HepG2 (cell line): ENCODE measurements around the gene PANK3. TPM values are rescaled to one million over a fixed set of nuclear protein-coding genes. Genes with fewer than 3 reads are reported as not detected.

ENCODE experiments used
- AHR ChIP-seq: IDR thresholded peaks from 2 replicates; pipeline ENCODE4 v1.6.1; 2018; ENCODE audit warnings: missing genetic modification reagents, missing compliant biosample characterization
- ARID2 ChIP-seq: sonication (generic); formaldehyde crosslinking; IDR thresholded peaks from 2 replicates; pipeline ENCODE4 v1.8.1; 2022; ENCODE audit warnings: mild to moderate bottlenecking, missing genetic modification reagents, borderline replicate concordance
- ATF1 ChIP-seq: IDR thresholded peaks from 2 replicates; pipeline ENCODE4 v1.6.1; 2016; ENCODE audit warnings: mild to moderate bottlenecking, control low read depth
- ATRX ChIP-seq: sonication (generic); formaldehyde crosslinking; IDR thresholded peaks from 2 replicates; pipeline ENCODE4 v1.4.0; 2020; ENCODE audit warnings: missing genetic modification reagents, borderline replicate concordance
- CREM ChIP-seq, 2 experiments: sonication (generic) in 1 of 2; formaldehyde crosslinking in 1 of 2; IDR thresholded peaks; 2 replicates each; pipeline versions ENCODE4 v1.4.0 to v1.6.1; 2016 to 2020; ENCODE audit warnings: antibody characterized with exemption in 1 of 2, mild to moderate bottlenecking in 1 of 2, missing genetic modification reagents in 1 of 2
- HMG20B ChIP-seq: conservative IDR thresholded peaks from 2 replicates; pipeline ENCODE4 v1.6.1; 2016; ENCODE audit warnings: missing genetic modification reagents, missing compliant biosample characterization
- RFX5 ChIP-seq: IDR thresholded peaks from 2 replicates; pipeline ENCODE4 v1.6.1; 2011; ENCODE audit warnings: low read depth, low read length, improper control_type of control experiment
- SPEN ChIP-seq: sonication (generic); formaldehyde crosslinking; IDR thresholded peaks from 2 replicates; pipeline ENCODE4 v1.5.1; 2020; ENCODE audit warnings: low read depth, mild to moderate bottlenecking, missing genetic modification reagents
- ZMYM3 ChIP-seq: sonication (generic); formaldehyde crosslinking; IDR thresholded peaks from 2 replicates; pipeline ENCODE4 v1.5.1; 2020; ENCODE audit warnings: mild to moderate bottlenecking, missing genetic modification reagents
- ZNF510 ChIP-seq: sonication (generic); formaldehyde crosslinking; IDR thresholded peaks from 2 replicates; pipeline ENCODE4 v1.4.0; 2020; ENCODE audit warnings: low read depth, mild to moderate bottlenecking, missing genetic modification reagents
- ZNF678 ChIP-seq: sonication (generic); formaldehyde crosslinking; IDR thresholded peaks from 2 replicates; pipeline ENCODE4 v1.4.0; 2020; ENCODE audit warnings: mild to moderate bottlenecking, missing genetic modification reagents
- ZNF776 ChIP-seq: sonication (generic); formaldehyde crosslinking; IDR thresholded peaks from 2 replicates; pipeline ENCODE4 v1.4.0; 2020; ENCODE audit warnings: mild to moderate bottlenecking, missing genetic modification reagents
- ZNF781 ChIP-seq: sonication (generic); formaldehyde crosslinking; IDR thresholded peaks from 2 replicates; pipeline ENCODE4 v1.5.1; 2020; ENCODE audit warnings: borderline replicate concordance, mild to moderate bottlenecking, missing genetic modification reagents; ENCODE audit errors: not compliant biosample characterization
- ZNF782 ChIP-seq: sonication (generic); formaldehyde crosslinking; IDR thresholded peaks from 2 replicates; pipeline ENCODE4 v1.4.0; 2020; ENCODE audit warnings: missing genetic modification reagents, mild to moderate bottlenecking, borderline replicate concordance
- ZSCAN20 ChIP-seq: sonication (generic); formaldehyde crosslinking; IDR thresholded peaks from 2 replicates; pipeline ENCODE4 v1.4.0; 2020; ENCODE audit warnings: missing genetic modification reagents, mild to moderate bottlenecking, borderline replicate concordance
- polyA plus RNA-seq, 8 experiments: library from polyadenylated mRNA; depleted of rRNA in 3 of 8; stranded (reverse) in 7 of 8; unstranded in 1 of 8; fragments of >200 nt; fragmentation: Illumina TruSeq in 4 of 8; extraction: Trizol in 4 of 8; gene quantifications; 2 replicates each; pipeline versions ENCODE4 v1.2.1 to v1.2.3, GENCODE V29; 2011 to 2016; ENCODE audit warnings: low read depth in 4 of 8, missing spikeins in 1 of 8, mixed read lengths in 1 of 8; ENCODE audit not compliant: insufficient read depth in 1 of 8
- total RNA-seq, 5 experiments: library from RNA; depleted of rRNA; stranded (reverse); fragments of >200 nt; fragmentation: Illumina TruSeq; extraction: Trizol; gene quantifications; 2 replicates each; pipeline ENCODE4 v1.2.3, GENCODE V29; 2016; ENCODE audit warnings: low read depth in 1 of 5
- TF ChIP-seq, protein P1 (sequence below): sonication (generic); formaldehyde crosslinking; IDR thresholded peaks from 2 replicates; pipeline ENCODE4 v1.4.0; 2020; ENCODE audit warnings: mild to moderate bottlenecking, missing genetic modification reagents
- TF ChIP-seq, protein P2 (sequence below), 2 experiments: sonication (generic) in 1 of 2; formaldehyde crosslinking in 1 of 2; IDR thresholded peaks; 2 replicates each; pipeline versions ENCODE4 v1.4.0 to v1.6.1; 2018 to 2020; ENCODE audit warnings: missing genetic modification reagents in 2 of 2, borderline replicate concordance in 1 of 2, low read depth in 1 of 2, mild to moderate bottlenecking in 1 of 2, missing biosample characterization in 1 of 2
- TF ChIP-seq, protein P3 (sequence below): sonication (generic); formaldehyde crosslinking; IDR thresholded peaks from 2 replicates; pipeline ENCODE4; 2020; ENCODE audit warnings: missing genetic modification reagents, mild to moderate bottlenecking, borderline replicate concordance
- TF ChIP-seq, protein P4 (sequence below): IDR thresholded peaks from 2 replicates; pipeline ENCODE4 v1.6.1; 2016; ENCODE audit warnings: low read depth

Gene PANK3
- total and polyA plus RNA-seq, 2 of the 13 experiments (the other 11 are each of a cell fraction or from before 2014, with no cell fraction given): 26.9 to 69.5 TPM

DNA sequence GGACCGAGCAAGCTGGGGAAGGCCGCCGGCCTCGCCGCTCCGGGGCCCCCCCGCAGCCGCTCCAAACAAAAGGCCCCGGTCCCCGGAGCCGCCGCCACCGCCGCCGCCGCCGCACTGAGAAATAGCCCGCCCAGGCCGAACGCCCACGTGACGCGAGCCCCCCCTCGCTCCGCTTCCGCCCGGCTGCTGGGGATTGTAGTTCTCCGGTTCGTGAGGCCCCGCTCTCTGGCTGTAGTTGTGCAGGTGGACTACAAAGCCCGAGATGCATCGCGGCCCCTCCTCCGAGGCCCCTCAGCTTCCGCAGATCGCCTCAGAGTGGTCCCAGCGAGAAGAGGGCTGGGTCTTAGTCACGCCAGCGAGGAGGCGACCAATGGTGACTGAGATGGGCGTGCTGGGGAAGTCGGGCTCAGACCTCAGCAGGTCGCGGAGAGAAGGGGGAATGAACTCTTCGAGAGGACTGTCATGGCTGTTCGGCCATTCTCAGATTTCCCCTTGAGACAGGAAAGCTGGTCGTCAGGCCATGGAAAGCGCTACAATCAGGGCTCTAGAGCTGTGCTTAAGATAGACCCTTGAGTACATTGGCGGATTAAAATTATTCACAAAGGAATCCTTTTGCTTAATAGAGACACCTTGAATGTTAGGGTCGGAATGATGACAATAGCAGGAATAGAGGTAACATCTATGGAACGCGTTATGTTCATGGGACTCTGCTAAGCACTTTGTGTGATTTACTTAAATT is 489 bp upstream of the PANK3 start (continued):
- TF ChIP-seq ZNF781 (CRISPR knock-in tag) (peak; percentile 77), CREM (IDR thresholded peaks at IDR 0.05) (peak; percentile 96), CREM (CRISPR knock-in tag; IDR thresholded peaks at IDR 0.05) (no peak), ZNF776 (CRISPR knock-in tag) (no peak), ZNF782 (no peak), ATF1 (CRISPR knock-in tag) (no peak; the same call in none of the 2 replicates), ATRX (no peak), ARID2 (CRISPR knock-in tag) (no peak), ZSCAN20 (CRISPR knock-in tag) (no peak), ZNF678 (CRISPR knock-in tag) (no peak; the same call in 1 of the 2 replicates), ZNF510 (CRISPR knock-in tag) (peak; percentile 48; the same call in 1 of the 2 replicates), ZMYM3 (CRISPR knock-in tag) (peak; percentile 17; the same call in 1 of the 2 replicates), AHR (CRISPR knock-in tag) (peak; percentile 34; the same call in 1 of the 2 replicates), SPEN (peak; percentile 73), HMG20B (CRISPR knock-in tag) (no peak; the same call in 1 of the 2 replicates), RFX5 (no peak)
- TF ChIP-seq, protein P1, sequence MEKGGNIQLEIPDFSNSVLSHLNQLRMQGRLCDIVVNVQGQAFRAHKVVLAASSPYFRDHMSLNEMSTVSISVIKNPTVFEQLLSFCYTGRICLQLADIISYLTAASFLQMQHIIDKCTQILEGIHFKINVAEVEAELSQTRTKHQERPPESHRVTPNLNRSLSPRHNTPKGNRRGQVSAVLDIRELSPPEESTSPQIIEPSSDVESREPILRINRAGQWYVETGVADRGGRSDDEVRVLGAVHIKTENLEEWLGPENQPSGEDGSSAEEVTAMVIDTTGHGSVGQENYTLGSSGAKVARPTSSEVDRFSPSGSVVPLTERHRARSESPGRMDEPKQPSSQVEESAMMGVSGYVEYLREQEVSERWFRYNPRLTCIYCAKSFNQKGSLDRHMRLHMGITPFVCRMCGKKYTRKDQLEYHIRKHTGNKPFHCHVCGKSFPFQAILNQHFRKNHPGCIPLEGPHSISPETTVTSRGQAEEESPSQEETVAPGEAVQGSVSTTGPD (CRISPR knock-in tag): no peak
- TF ChIP-seq, protein P2, sequence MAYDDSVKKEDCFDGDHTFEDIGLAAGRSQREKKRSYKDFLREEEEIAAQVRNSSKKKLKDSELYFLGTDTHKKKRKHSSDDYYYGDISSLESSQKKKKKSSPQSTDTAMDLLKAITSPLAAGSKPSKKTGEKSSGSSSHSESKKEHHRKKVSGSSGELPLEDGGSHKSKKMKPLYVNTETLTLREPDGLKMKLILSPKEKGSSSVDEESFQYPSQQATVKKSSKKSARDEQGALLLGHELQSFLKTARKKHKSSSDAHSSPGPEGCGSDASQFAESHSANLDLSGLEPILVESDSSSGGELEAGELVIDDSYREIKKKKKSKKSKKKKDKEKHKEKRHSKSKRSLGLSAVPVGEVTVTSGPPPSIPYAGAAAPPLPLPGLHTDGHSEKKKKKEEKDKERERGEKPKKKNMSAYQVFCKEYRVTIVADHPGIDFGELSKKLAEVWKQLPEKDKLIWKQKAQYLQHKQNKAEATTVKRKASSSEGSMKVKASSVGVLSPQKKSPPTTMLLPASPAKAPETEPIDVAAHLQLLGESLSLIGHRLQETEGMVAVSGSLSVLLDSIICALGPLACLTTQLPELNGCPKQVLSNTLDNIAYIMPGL (CRISPR knock-in tag; IDR thresholded peaks at IDR 0.05; ENCODE audit: borderline replicate concordance in 1 of 2, low read depth in 1 of 2): peak in 1 of 2 experiments; percentile 47; a peak in 3 of 4 replicates
- TF ChIP-seq, protein P3, sequence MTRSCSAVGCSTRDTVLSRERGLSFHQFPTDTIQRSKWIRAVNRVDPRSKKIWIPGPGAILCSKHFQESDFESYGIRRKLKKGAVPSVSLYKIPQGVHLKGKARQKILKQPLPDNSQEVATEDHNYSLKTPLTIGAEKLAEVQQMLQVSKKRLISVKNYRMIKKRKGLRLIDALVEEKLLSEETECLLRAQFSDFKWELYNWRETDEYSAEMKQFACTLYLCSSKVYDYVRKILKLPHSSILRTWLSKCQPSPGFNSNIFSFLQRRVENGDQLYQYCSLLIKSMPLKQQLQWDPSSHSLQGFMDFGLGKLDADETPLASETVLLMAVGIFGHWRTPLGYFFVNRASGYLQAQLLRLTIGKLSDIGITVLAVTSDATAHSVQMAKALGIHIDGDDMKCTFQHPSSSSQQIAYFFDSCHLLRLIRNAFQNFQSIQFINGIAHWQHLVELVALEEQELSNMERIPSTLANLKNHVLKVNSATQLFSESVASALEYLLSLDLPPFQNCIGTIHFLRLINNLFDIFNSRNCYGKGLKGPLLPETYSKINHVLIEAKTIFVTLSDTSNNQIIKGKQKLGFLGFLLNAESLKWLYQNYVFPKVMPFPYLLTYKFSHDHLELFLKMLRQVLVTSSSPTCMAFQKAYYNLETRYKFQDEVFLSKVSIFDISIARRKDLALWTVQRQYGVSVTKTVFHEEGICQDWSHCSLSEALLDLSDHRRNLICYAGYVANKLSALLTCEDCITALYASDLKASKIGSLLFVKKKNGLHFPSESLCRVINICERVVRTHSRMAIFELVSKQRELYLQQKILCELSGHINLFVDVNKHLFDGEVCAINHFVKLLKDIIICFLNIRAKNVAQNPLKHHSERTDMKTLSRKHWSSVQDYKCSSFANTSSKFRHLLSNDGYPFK: peak; percentile 14; the same call in 1 of the 2 replicates
- TF ChIP-seq, protein P4, sequence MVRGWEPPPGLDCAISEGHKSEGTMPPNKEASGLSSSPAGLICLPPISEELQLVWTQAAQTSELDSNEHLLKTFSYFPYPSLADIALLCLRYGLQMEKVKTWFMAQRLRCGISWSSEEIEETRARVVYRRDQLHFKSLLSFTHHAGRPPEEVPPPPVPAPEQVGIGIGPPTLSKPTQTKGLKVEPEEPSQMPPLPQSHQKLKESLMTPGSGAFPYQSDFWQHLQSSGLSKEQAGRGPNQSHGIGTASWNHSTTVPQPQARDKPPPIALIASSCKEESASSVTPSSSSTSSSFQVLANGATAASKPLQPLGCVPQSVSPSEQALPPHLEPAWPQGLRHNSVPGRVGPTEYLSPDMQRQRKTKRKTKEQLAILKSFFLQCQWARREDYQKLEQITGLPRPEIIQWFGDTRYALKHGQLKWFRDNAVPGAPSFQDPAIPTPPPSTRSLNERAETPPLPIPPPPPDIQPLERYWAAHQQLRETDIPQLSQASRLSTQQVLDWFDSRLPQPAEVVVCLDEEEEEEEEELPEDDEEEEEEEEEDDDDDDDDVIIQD (CRISPR knock-in tag): peak; percentile 29; the same call in 1 of the 2 replicates
